ENCODE measurements around the gene DNAAF8. TPM values are rescaled to one million over a fixed set of nuclear protein-coding genes. Genes with fewer than 3 reads are reported as not detected.

DNAAF8 gene
- total RNA-seq, 4 donors from 2014 or later = 0.21 to 0.42 (median 0.38) TPM; not detected in 1

- Histone ChIP-seq H3K27me3 (no peaks in the 10 kb centered on the region), H3K36me3 (peaks cover 0 to 42% (median 4%) of the 10 kb centered on the region in 3 donors), H3K4me3 (no peak overlapping the region), H3K4me1 (peaks cover 10 to 18% (median 11%) of the 10 kb centered on the region in 3 donors), H3K9me3 (no peaks in the 10 kb centered on the region), H3K27ac (no peak overlapping the region)
- TF ChIP-seq, protein P1, sequence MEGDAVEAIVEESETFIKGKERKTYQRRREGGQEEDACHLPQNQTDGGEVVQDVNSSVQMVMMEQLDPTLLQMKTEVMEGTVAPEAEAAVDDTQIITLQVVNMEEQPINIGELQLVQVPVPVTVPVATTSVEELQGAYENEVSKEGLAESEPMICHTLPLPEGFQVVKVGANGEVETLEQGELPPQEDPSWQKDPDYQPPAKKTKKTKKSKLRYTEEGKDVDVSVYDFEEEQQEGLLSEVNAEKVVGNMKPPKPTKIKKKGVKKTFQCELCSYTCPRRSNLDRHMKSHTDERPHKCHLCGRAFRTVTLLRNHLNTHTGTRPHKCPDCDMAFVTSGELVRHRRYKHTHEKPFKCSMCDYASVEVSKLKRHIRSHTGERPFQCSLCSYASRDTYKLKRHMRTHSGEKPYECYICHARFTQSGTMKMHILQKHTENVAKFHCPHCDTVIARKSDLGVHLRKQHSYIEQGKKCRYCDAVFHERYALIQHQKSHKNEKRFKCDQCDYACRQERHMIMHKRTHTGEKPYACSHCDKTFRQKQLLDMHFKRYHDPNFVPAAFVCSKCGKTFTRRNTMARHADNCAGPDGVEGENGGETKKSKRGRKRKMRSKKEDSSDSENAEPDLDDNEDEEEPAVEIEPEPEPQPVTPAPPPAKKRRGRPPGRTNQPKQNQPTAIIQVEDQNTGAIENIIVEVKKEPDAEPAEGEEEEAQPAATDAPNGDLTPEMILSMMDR (IDR thresholded peaks at IDR 0.05) = no peak
- TF ChIP-seq POLR2A (IDR thresholded peaks at IDR 0.05) = no peak
- DNase-seq = no peak
- WGBS, 2 donors = 94% methylated on average over 6 of the region's 30 CpGs; no CpG with 5 or more reads in 1 of the 2 donors
- intact Hi-C loops (cut with DNase I) = no loop called here
Observed at GRCh38 chr16:4795828-4796572, 61.7 kb downstream of the DNAAF8 start.

GRCh38 chr16:4796982-4797804 is 62.9 kb downstream of the DNAAF8 start:
- TF ChIP-seq, protein P1 (IDR thresholded peaks at IDR 0.05) = no peak
- TF ChIP-seq POLR2A (IDR thresholded peaks at IDR 0.05) = no peak
- no peak overlapping the region for H3K4me3 ChIP-seq
- intact Hi-C loops (cut with DNase I) = no loop called here
- 73 to 91% methylated on average over 3 to 10 of the region's 21 CpGs for WGBS, 2 donors
- peak overlapping the region in 1 of 4 donors; percentile 9 for H3K27ac ChIP-seq
- H3K9me3 ChIP-seq = no peaks in the 10 kb centered on the region
- DNase-seq = no peak
- no peaks in the 10 kb centered on the region for H3K27me3 ChIP-seq
- peaks cover 19 to 29% (median 20%) of the 10 kb centered on the region in 3 donors for H3K4me1 ChIP-seq
- peaks cover 0 to 42% (median 4%) of the 10 kb centered on the region in 3 donors for H3K36me3 ChIP-seq

DNA sequence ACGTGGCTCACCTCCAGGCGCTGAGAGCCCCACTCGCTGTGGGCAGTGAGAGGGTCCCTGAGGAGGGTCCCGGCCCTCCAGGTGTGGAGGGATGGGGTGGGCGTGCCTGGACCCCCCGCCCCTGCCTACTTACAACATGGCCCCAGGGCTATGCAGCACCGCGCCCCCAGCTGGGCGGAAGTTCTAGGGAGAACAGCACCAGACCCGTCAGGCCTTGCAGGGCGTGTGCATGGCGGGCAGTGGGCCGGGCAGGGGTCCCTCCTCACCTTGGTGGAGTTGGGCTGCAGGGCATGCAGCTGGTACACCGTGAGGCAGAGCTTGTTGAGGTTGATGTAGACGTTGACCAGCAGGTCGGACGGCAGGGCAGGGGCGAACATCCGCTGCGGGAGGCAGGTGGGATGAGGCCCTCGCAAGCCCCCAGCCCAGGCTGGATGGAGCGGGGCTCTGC is 63.5 kb downstream of the DNAAF8 start:
- intact Hi-C loops (cut with DNase I) = no loop called here
- H3K4me3 ChIP-seq = no peak overlapping the region

DNA sequence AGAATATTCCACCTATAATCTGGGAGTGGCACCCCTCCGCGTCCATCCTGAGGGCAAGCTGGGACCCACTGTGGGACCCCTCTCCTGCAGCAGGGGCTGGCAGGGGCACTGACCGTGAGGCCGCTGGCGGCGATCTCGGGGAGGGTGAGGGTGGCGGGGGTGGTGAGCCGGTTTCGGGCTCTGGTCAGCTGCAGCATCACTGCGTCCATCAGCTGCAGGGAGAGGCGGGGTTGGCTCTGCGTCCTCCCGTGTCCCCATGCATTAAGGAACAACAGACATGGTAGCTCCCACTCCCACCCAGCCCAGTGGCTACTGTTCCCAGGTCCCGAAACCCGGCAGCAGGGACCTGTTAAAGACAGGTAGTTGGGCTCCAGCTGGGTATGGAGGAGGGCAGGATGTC is 64.1 kb downstream of the DNAAF8 start:
- intact Hi-C loops (cut with DNase I) = no loop called here
- no peak overlapping the region for H3K4me3 ChIP-seq
- H3K27me3 ChIP-seq = no peaks in the 10 kb centered on the region
- peaks cover 0 to 42% (median 4%) of the 10 kb centered on the region in 3 donors for H3K36me3 ChIP-seq
- no peaks in the 10 kb centered on the region for H3K9me3 ChIP-seq
- no peak for DNase-seq
- 97% methylated on average over 13 of the region's 16 CpGs; no CpG with 5 or more reads in 1 of the 2 donors for WGBS, 2 donors
- peaks cover 20 to 35% (median 23%) of the 10 kb centered on the region in 3 donors for H3K4me1 ChIP-seq
- TF ChIP-seq POLR2A (IDR thresholded peaks at IDR 0.05) = no peak
- TF ChIP-seq, protein P1 (IDR thresholded peaks at IDR 0.05) = no peak
- H3K27ac ChIP-seq = no peak overlapping the region

More for the DNA sequence above, 63.5 kb downstream of the DNAAF8 start:
- H3K36me3 ChIP-seq = peaks cover 0 to 42% (median 4%) of the 10 kb centered on the region in 3 donors
- TF ChIP-seq POLR2A (IDR thresholded peaks at IDR 0.05) = no peak
- TF ChIP-seq, protein P1 (IDR thresholded peaks at IDR 0.05) = no peak
- no peak overlapping the region for H3K27ac ChIP-seq
- H3K27me3 ChIP-seq = no peaks in the 10 kb centered on the region
- H3K9me3 ChIP-seq = no peaks in the 10 kb centered on the region
- DNase-seq = no peak
- peaks cover 19 to 29% (median 20%) of the 10 kb centered on the region in 3 donors for H3K4me1 ChIP-seq
- 100% methylated on average over 1 of the region's 22 CpGs; no CpG with 5 or more reads in 1 of the 2 donors for WGBS, 2 donors

Small RNAs within 50 kb of the gene (small RNA-seq; reads per million reads assigned to genes)
- gene RF00017 = 0 reads per million in 4 donors

Other genes starting within 250 kb of the DNAAF8 start
- 10 to 100 TPM; 10.2 to 26.5 (median 16.5) TPM for gene CDIP1, start 195.8 kb upstream of the DNAAF8 start, total RNA-seq
- gene C16orf96, start 178.2 kb upstream of the DNAAF8 start, total RNA-seq = under 1 TPM in 3 of 4 donors, not detected in 1; 0.04 to 0.19 (median 0.06) TPM
- 10 to 100 TPM in 1 of 4 donors, 1 to 10 TPM in 3; 5.9 to 17.0 (median 9.6) TPM for gene UBALD1, start 119.6 kb upstream of the DNAAF8 start, total RNA-seq
- 10 to 100 TPM; 15.8 to 25.6 (median 22.0) TPM for gene MGRN1, start 109.7 kb upstream of the DNAAF8 start, total RNA-seq
- gene NUDT16L1, start 41.0 kb upstream of the DNAAF8 start, total RNA-seq = 10 to 100 TPM; 18.5 to 27.8 (median 21.0) TPM
- gene ANKS3, start 266 bp upstream of the DNAAF8 start, total RNA-seq = 10 to 100 TPM in 2 of 4 donors, 1 to 10 TPM in 2; 9.4 to 22.7 (median 11.5) TPM
- gene ZNF500, start 32.6 kb downstream of the DNAAF8 start, total RNA-seq = 1 to 10 TPM; 4.5 to 9.7 (median 8.4) TPM
- not detected for gene SEPTIN12, start 53.8 kb downstream of the DNAAF8 start, total RNA-seq
- gene SMIM22, start 60.8 kb downstream of the DNAAF8 start, total RNA-seq = 10 to 100 TPM in 1 of 4 donors, 1 to 10 TPM in 2, not detected in 1; 4.8 to 10.2 (median 5.2) TPM
- 10 to 100 TPM; 16.4 to 35.8 (median 31.6) TPM for gene ROGDI, start 68.1 kb downstream of the DNAAF8 start, total RNA-seq
- gene GLYR1, start 112.8 kb downstream of the DNAAF8 start, total RNA-seq = 10 to 100 TPM; 31.9 to 47.9 (median 45.8) TPM
- 10 to 100 TPM; 12.3 to 22.7 (median 19.6) TPM for gene UBN1, start 112.9 kb downstream of the DNAAF8 start, total RNA-seq
- gene PPL, start 202.6 kb downstream of the DNAAF8 start, total RNA-seq = 1,000 to 10,000 TPM in 2 of 4 donors, 100 to 1,000 TPM in 2; 504 to 1,677 (median 860) TPM
- 1 to 10 TPM in 1 of 4 donors, under 1 TPM in 3; 0.22 to 5.6 (median 0.49) TPM for gene SEC14L5, start 223.8 kb downstream of the DNAAF8 start, total RNA-seq